Activated gamma-delta T cell (primary cell): ENCODE measurements around the gene TMEM72.

Experiments used
- DNase-seq: peaks from one replicate; lab custom pipeline; 2025; lab: John Stamatoyannopoulos, UW

The TMEM72 gene

GRCh38 chr10:44968091-44968490, 57.0 kb downstream of the TMEM72 start:
- DNase-seq = no peak

GRCh38 chr10:44968500-44969400, 57.6 kb downstream of the TMEM72 start:
- peak; percentile 26 for DNase-seq

- DNase-seq = no peak
Observed at GRCh38 chr10:44969854-44970253, 58.7 kb downstream of the TMEM72 start.

GRCh38 chr10:44970812-44971395, 59.8 kb downstream of the TMEM72 start:
- DNase-seq = no peak

- no peak for DNase-seq
Observed at GRCh38 chr10:44971434-44971833, 60.3 kb downstream of the TMEM72 start.

- DNase-seq = no peak
Observed at GRCh38 chr10:44971935-44972757, 61.0 kb downstream of the TMEM72 start.

GRCh38 chr10:44972874-44973306, 61.8 kb downstream of the TMEM72 start:
- no peak for DNase-seq

GRCh38 chr10:44973323-44974081, 62.4 kb downstream of the TMEM72 start:
- DNase-seq = no peak

GRCh38 chr10:44974082-44974627, 63.0 kb downstream of the TMEM72 start:
- DNase-seq = no peak

- DNase-seq = peak; percentile 43
Observed at GRCh38 chr10:44974628-44975430, 63.7 kb downstream of the TMEM72 start.

GRCh38 chr10:44975431-44976331, 64.5 kb downstream of the TMEM72 start:
- no peak for DNase-seq

- DNase-seq = no peak
Observed at GRCh38 chr10:44976352-44977198, 65.4 kb downstream of the TMEM72 start.

GRCh38 chr10:44977287-44978212, 66.4 kb downstream of the TMEM72 start:
- DNase-seq = no peak

- DNase-seq = no peak
Observed at GRCh38 chr10:44978213-44978569, 67.1 kb downstream of the TMEM72 start.

- DNase-seq = no peak
Observed at GRCh38 chr10:44978570-44979280, 67.6 kb downstream of the TMEM72 start, which contains the start of gene DEPP1. TSS of gene DEPP1 (minus strand) at chr10:44978809. CDS start at chr10:44978030, 779 bp downstream.

GRCh38 chr10:44979281-44980191, 68.4 kb downstream of the TMEM72 start:
- no peak for DNase-seq
